Activated CD4-positive, alpha-beta T cell treated with anti-CD3 and anti-CD28 coated beads for 24 hours (primary cell): Measurements from ENCODE around the gene ARGLU1.

Experiments
- DNase-seq, 2 donors: peaks; one replicate each; pipeline ENCODE4 v3.0.0-alpha.2; 2020; ENCODE audit warnings: low read depth in 2 of 2

The ARGLU1 gene

GRCh38 chr13:106548064-106548696 lies 19.8 kb downstream of the ARGLU1 start:
- DNase-seq: no peak

- DNase-seq: no peak
Observed at GRCh38 chr13:106541826-106542225, 26.1 kb downstream of the ARGLU1 start.

- no peak for DNase-seq
Observed at GRCh38 chr13:106540613-106541012, 27.3 kb downstream of the ARGLU1 start.

GRCh38 chr13:106537521-106537920 lies 30.4 kb downstream of the ARGLU1 start:
- DNase-seq: no peak

- DNase-seq: peak; percentile 85 to 88
Observed at GRCh38 chr13:106536244-106537034, 31.5 kb downstream of the ARGLU1 start.

- DNase-seq: peak; percentile 77 to 78
Observed at GRCh38 chr13:106535552-106536243, 32.2 kb downstream of the ARGLU1 start, which contains the start of gene EFNB2. EFNB2 (minus strand) TSS chr13:106535662; CDS start chr13:106534964, 698 bp downstream.

GRCh38 chr13:106534639-106535551 lies 33.0 kb downstream of the ARGLU1 start:
- no peak for DNase-seq

- no peak for DNase-seq
Observed at GRCh38 chr13:106533943-106534638, 33.8 kb downstream of the ARGLU1 start.

GRCh38 chr13:106533101-106533942 lies 34.6 kb downstream of the ARGLU1 start:
- no peak for DNase-seq

- DNase-seq: no peak
Observed at GRCh38 chr13:106532111-106532929, 35.6 kb downstream of the ARGLU1 start.

GRCh38 chr13:106530980-106531481 lies 36.9 kb downstream of the ARGLU1 start:
- no peak for DNase-seq

- DNase-seq: no peak
Observed at GRCh38 chr13:106530171-106530851, 37.6 kb downstream of the ARGLU1 start.

GRCh38 chr13:106529415-106530170 lies 38.3 kb downstream of the ARGLU1 start:
- DNase-seq: no peak

GRCh38 chr13:106528718-106529414 lies 39.1 kb downstream of the ARGLU1 start:
- DNase-seq: no peak

- no peak for DNase-seq
Observed at GRCh38 chr13:106527826-106528225, 40.1 kb downstream of the ARGLU1 start.

GRCh38 chr13:106527445-106527801 lies 40.5 kb downstream of the ARGLU1 start:
- DNase-seq: no peak
